Liver (tissue), 9 donors: ENCODE data around the gene NLGN1. TPM values are rescaled to one million over a fixed set of nuclear protein-coding genes. Genes with fewer than 3 reads are reported as not detected.

Experiments
- DNase-seq: peaks from one replicate; pipeline ENCODE4 v3.0.0-alpha.2; 2017; ENCODE audit warnings: low spot score
- H3K27ac ChIP-seq, 2 donors: one replicate each; pipeline ENCODE4 v1.7.0; 2013; ENCODE audit warnings: inconsistent platforms in 2 of 2, low read length in 2 of 2, control low read depth in 1 of 2, low read depth in 1 of 2, mild to moderate bottlenecking in 1 of 2
- H3K27me3 ChIP-seq, 4 donors: one replicate each; pipeline versions ENCODE4 v1.6.1 to v1.7.0; 2013; ENCODE audit warnings: low read length in 3 of 4, inconsistent platforms in 1 of 4, mild to moderate bottlenecking in 1 of 4, moderate library complexity in 1 of 4; ENCODE audit not compliant: control insufficient read depth in 4 of 4, insufficient read depth in 4 of 4
- H3K36me3 ChIP-seq, 4 donors: one replicate each; pipeline versions ENCODE4 v1.6.1 to v1.7.0; 2013; ENCODE audit warnings: low read length in 3 of 4, mild to moderate bottlenecking in 3 of 4, low read depth in 1 of 4, moderate library complexity in 1 of 4; ENCODE audit not compliant: control insufficient read depth in 4 of 4, insufficient read depth in 3 of 4
- H3K4me1 ChIP-seq, 4 donors: one replicate each; pipeline versions ENCODE4 v1.6.1 to v1.7.0; 2013; ENCODE audit warnings: low read length in 3 of 4, mild to moderate bottlenecking in 3 of 4, moderate library complexity in 1 of 4; ENCODE audit not compliant: control insufficient read depth in 4 of 4, insufficient read depth in 4 of 4
- H3K4me3 ChIP-seq, 3 donors: one replicate each; pipeline versions ENCODE4 v1.6.1 to v1.7.0; 2013; ENCODE audit warnings: low read length in 3 of 3, control low read depth in 1 of 3, low read depth in 1 of 3, mild to moderate bottlenecking in 1 of 3
- H3K9ac ChIP-seq, 2 donors: one replicate each; pipeline ENCODE4 v1.7.0; 2013; ENCODE audit warnings: low read length in 2 of 2, mild to moderate bottlenecking in 2 of 2, moderate library complexity in 2 of 2, control low read depth in 1 of 2, low read depth in 1 of 2
- H3K9me3 ChIP-seq, 4 donors: one replicate each; pipeline versions ENCODE4 v1.6.1 to v1.7.0; 2013; ENCODE audit warnings: low read length in 3 of 4; ENCODE audit not compliant: control insufficient read depth in 4 of 4
- ATF3 ChIP-seq: IDR thresholded peaks from 2 replicates; pipeline ENCODE4 v1.6.1; 2016; ENCODE audit warnings: antibody characterized with exemption
- CTCF ChIP-seq: fragments of 150-350 bp; IDR thresholded peaks from 2 replicates; pipeline ENCODE4 v1.5.1; 2017; ENCODE audit warnings: improper control_type of control experiment, low read depth, low read length; ENCODE audit not compliant: missing input control
- EGR1 ChIP-seq, 2 donors: IDR thresholded peaks; 2 replicates each; pipeline ENCODE4 v1.6.1; 2016 to 2018; ENCODE audit warnings: antibody characterized with exemption in 2 of 2, low read depth in 2 of 2
- FOXA2 ChIP-seq: IDR thresholded peaks from 2 replicates; pipeline ENCODE4 v1.6.1; 2016; ENCODE audit warnings: antibody characterized with exemption
- GABPA ChIP-seq, 2 donors: IDR thresholded peaks in 1 of 2; conservative IDR thresholded peaks in 1 of 2; 2 replicates each; pipeline ENCODE4 v1.6.1; 2016; ENCODE audit warnings: antibody characterized with exemption in 2 of 2, mild to moderate bottlenecking in 1 of 2, moderate library complexity in 1 of 2
- HNF4G ChIP-seq: IDR thresholded peaks from 2 replicates; pipeline ENCODE4 v1.6.1; 2016; ENCODE audit warnings: antibody characterized with exemption
- JUND ChIP-seq, 2 donors: IDR thresholded peaks; 2 replicates each; pipeline ENCODE4 v1.6.1; 2016; ENCODE audit warnings: antibody characterized with exemption in 2 of 2
- MAX ChIP-seq: IDR thresholded peaks from 2 replicates; pipeline ENCODE4 v1.6.1; 2016; ENCODE audit warnings: antibody characterized with exemption
- NR2F2 ChIP-seq: IDR thresholded peaks from 2 replicates; pipeline ENCODE4 v1.6.1; 2016; ENCODE audit warnings: antibody characterized with exemption
- RAD21 ChIP-seq, 2 donors: IDR thresholded peaks; 2 replicates each; pipeline ENCODE4 v1.6.1; 2016; ENCODE audit warnings: antibody characterized with exemption in 2 of 2, mild to moderate bottlenecking in 2 of 2
- REST ChIP-seq: IDR thresholded peaks from 2 replicates; pipeline ENCODE4 v1.6.1; 2016; ENCODE audit warnings: antibody characterized with exemption, mild to moderate bottlenecking
- RXRA ChIP-seq, 2 donors: IDR thresholded peaks; 2 replicates each; pipeline ENCODE4 v1.6.1; 2017 to 2018; ENCODE audit warnings: antibody characterized with exemption in 2 of 2, mild to moderate bottlenecking in 1 of 2
- SP1 ChIP-seq: IDR thresholded peaks from 2 replicates; pipeline ENCODE4 v1.6.1; 2018; ENCODE audit warnings: antibody characterized with exemption, mild to moderate bottlenecking
- TAF1 ChIP-seq: conservative IDR thresholded peaks from 2 replicates; pipeline ENCODE4 v1.6.1; 2016; ENCODE audit warnings: antibody characterized with exemption, mild to moderate bottlenecking
- YY1 ChIP-seq: IDR thresholded peaks from 2 replicates; pipeline ENCODE4 v1.6.1; 2016; ENCODE audit warnings: antibody characterized with exemption, mild to moderate bottlenecking
- ZBTB33 ChIP-seq: IDR thresholded peaks from 2 replicates; pipeline ENCODE4 v1.6.1; 2016; ENCODE audit warnings: antibody characterized with exemption
- WGBS: extraction: QIAGEN DNeasy Blood & Tissue Kit; methylation state at CpG from one replicate; pipeline ENCODE4 v1.1.7; 2013; 5-methylcytosine and 5-hydroxymethylcytosine counted together
- polyA plus RNA-seq, 2 donors: library from polyadenylated mRNA; stranded (reverse) in 1 of 2; unstranded in 1 of 2; fragments of 200-250 nt in 1 of 2; fragments of >200 nt in 1 of 2; fragmentation: Nextera tagmentation in 1 of 2; extraction: Ambion mirVana in 1 of 2; gene quantifications; one replicate each; pipeline versions ENCODE4 v1.2.1 to v1.2.3, GENCODE V29; 2013 to 2015
- total RNA-seq, 2 donors: library from RNA; depleted of rRNA; stranded (reverse); fragments of >200 nt; gene quantifications; one replicate each; pipeline ENCODE4 v1.2.3, GENCODE V29; 2014
- donor health status: healthy.
- donor health status: healthy.
- donor health status: healthy.
- donor health status: healthy.
- donor health status: healthy.

Gene NLGN1
- total and polyA plus RNA-seq, 4 donors: 0.02 to 0.67 (median 0.37) TPM; not detected in 1

- DNase-seq: no peak
- WGBS: 78% methylated on average over 5 of the region's 5 CpGs
- H3K36me3 ChIP-seq: no peaks in the 10 kb centered on the region
- no peaks in the 10 kb centered on the region for H3K27me3 ChIP-seq
- no peaks in the 10 kb centered on the region for H3K9me3 ChIP-seq
- TF ChIP-seq NR2F2 (no peak), GABPA (IDR thresholded peaks at IDR 0.05 in 1 of 2, conservative IDR thresholded peaks at IDR 0.05 in 1 of 2) (no peak), SP1 (no peak), EGR1 (IDR thresholded peaks at IDR 0.05; ENCODE audit: low read depth in 2 of 2) (no peak), HNF4G (no peak), JUND (IDR thresholded peaks at IDR 0.05) (no peak), FOXA2 (no peak), MAX (no peak), ZBTB33 (no peak), REST (no peak), TAF1 (no peak), RXRA (IDR thresholded peaks at IDR 0.05) (no peak), ATF3 (no peak), CTCF (no peak), YY1 (no peak)
- H3K4me1 ChIP-seq: no peaks in the 10 kb centered on the region
- H3K9ac ChIP-seq: no peak overlapping the region
- H3K27ac ChIP-seq: no peak overlapping the region
- no peak overlapping the region for H3K4me3 ChIP-seq
Measured at GRCh38 chr3:174101244-174101643, 703.7 kb downstream of the NLGN1 start.

GRCh38 chr3:174102274-174102673 lies 704.7 kb downstream of the NLGN1 start:
- Histone ChIP-seq H3K36me3 (no peaks in the 10 kb centered on the region), H3K4me1 (no peaks in the 10 kb centered on the region), H3K27ac (no peak overlapping the region)
- no peak for TF ChIP-seq RAD21 (IDR thresholded peaks at IDR 0.05)
- no peak for TF ChIP-seq FOXA2
- TF ChIP-seq NR2F2: no peak
- no peak for TF ChIP-seq GABPA (IDR thresholded peaks at IDR 0.05 in 1 of 2, conservative IDR thresholded peaks at IDR 0.05 in 1 of 2)
- no peak for TF ChIP-seq REST
- TF ChIP-seq TAF1: no peak
- no peak for TF ChIP-seq ZBTB33
- TF ChIP-seq CTCF: no peak
- TF ChIP-seq HNF4G: no peak

More at GRCh38 chr3:174102274-174102673, 704.7 kb downstream of the NLGN1 start:
- WGBS: 79% methylated on average over 7 of the region's 7 CpGs
- Histone ChIP-seq H3K27me3 (no peaks in the 10 kb centered on the region), H3K9me3 (no peaks in the 10 kb centered on the region), H3K9ac (no peak overlapping the region), H3K4me3 (no peak overlapping the region)
- DNase-seq: no peak
